Stimulated activated CD8-positive, alpha-beta memory T cell treated with anti-CD3 and anti-CD28 coated beads, Interleukin-15, amount 100 ng/mL, for 1 hour (primary cell): ENCODE measurements around the gene SLC2A4.
"Not testable (repeated sequence)": the region's sequence is repeated elsewhere in the genome, so short reads cannot be mapped to it uniquely, and the experiment has no call there.

Source experiments
- DNase-seq: peaks from one replicate; pipeline ENCODE4 v3.0.0-alpha.2; 2020; ENCODE audit warnings: low read depth

Gene SLC2A4

GRCh38 chr17:7281074-7281952, at the start of gene SLC2A4:
Gene SLC2A4, plus strand, starts transcription at chr17:7281718. Its CDS starts 217 bp downstream, at chr17:7281935.
- peak; percentile 56 for DNase-seq

GRCh38 chr17:7232114-7232513, 49.4 kb upstream of the SLC2A4 start:
- DNase-seq = no peak

GRCh38 chr17:7233701-7234082, 47.8 kb upstream of the SLC2A4 start:
- DNase-seq = no peak

- DNase-seq = peak; percentile 91
Observed at GRCh38 chr17:7234083-7234951, 47.2 kb upstream of the SLC2A4 start, which contains the start of gene DVL2. Gene DVL2, minus strand, starts transcription at chr17:7234517. Its CDS starts 255 bp downstream, at chr17:7234262.

GRCh38 chr17:7235693-7236665, 45.5 kb upstream of the SLC2A4 start:
- no peak for DNase-seq

GRCh38 chr17:7236808-7237207, 44.7 kb upstream of the SLC2A4 start:
- no peak for DNase-seq

- no peak for DNase-seq
Observed at GRCh38 chr17:7237266-7237760, 44.2 kb upstream of the SLC2A4 start.

GRCh38 chr17:7237761-7238419, 43.6 kb upstream of the SLC2A4 start:
- DNase-seq = peak; percentile 70

- DNase-seq = no peak
Observed at GRCh38 chr17:7238420-7239090, 43.0 kb upstream of the SLC2A4 start.

GRCh38 chr17:7239091-7240027, 42.2 kb upstream of the SLC2A4 start, which contains the start of gene PHF23:
Gene PHF23, minus strand, starts transcription at chr17:7239457. Its CDS starts 178 bp downstream, at chr17:7239279.
- peak; percentile 94 for DNase-seq

GRCh38 chr17:7240375-7240774, 41.1 kb upstream of the SLC2A4 start:
- no peak for DNase-seq

- DNase-seq = no peak
Observed at GRCh38 chr17:7241090-7241733, 40.3 kb upstream of the SLC2A4 start.

GRCh38 chr17:7241783-7242716, 39.5 kb upstream of the SLC2A4 start, which contains the start of gene GABARAP:
Gene GABARAP, minus strand, starts transcription at chr17:7242449. Its CDS starts 119 bp downstream, at chr17:7242330.
- DNase-seq = peak; percentile 94

- DNase-seq = peak; percentile 86
Observed at GRCh38 chr17:7242717-7243452, 38.6 kb upstream of the SLC2A4 start.

GRCh38 chr17:7243453-7243729, 38.1 kb upstream of the SLC2A4 start:
- no peak for DNase-seq

- not testable (repeated sequence) for DNase-seq
Observed at GRCh38 chr17:7243838-7244237, 37.7 kb upstream of the SLC2A4 start.

GRCh38 chr17:7246779-7247178, 34.7 kb upstream of the SLC2A4 start:
- DNase-seq = no peak
